ENCODE measurements around the gene TNIP2.

Gene TNIP2

GRCh38 chr4:2697995-2698414 is 58.1 kb downstream of the TNIP2 start:
- H3K27ac ChIP-seq = no peak overlapping the region
- peaks cover 93% of the 10 kb centered on the region for H3K36me3 ChIP-seq (ENCODE audit: insufficient read depth, low read length)
- H3K9ac ChIP-seq (ENCODE audit: insufficient read length) = no peak overlapping the region
- H3K4me3 ChIP-seq = no peak overlapping the region
- no peaks in the 10 kb centered on the region for H3K9me3 ChIP-seq (ENCODE audit: low read depth, low read length)
- no peak for TF ChIP-seq FOXP2 (optimal IDR thresholded peaks at IDR 0.05; ENCODE audit: control extremely low read depth, extremely low read length, insufficient read depth)
- no peak for TF ChIP-seq POLR2AphosphoS5 (IDR thresholded peaks at IDR 0.05; ENCODE audit: borderline replicate concordance, low read depth, low read length)
- no peak for TF ChIP-seq EZH2 (IDR thresholded peaks at IDR 0.05)
- no peak for DNase-seq (ENCODE audit: low read depth, low spot score)

DNA sequence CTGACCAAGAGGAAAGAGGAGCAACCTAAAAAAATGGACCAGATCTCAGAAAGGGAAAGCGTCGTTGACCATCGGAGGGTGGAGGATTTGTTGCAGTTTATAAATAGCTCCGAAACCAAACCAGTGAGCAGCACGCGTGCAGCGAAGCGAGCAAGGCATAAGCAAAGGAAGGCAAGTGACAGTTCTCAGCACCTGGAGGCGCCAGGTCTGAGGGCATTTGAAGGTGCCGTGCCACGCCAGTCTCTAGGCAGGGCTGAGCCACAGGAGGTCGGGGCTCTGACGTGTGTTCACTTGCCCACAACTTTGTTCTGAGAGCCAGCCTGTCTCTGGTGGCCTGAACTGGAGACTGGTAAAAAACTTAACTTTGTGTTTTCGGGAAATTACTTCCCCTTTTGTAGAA is 59.7 kb downstream of the TNIP2 start:
- Histone ChIP-seq H3K27ac (no peak overlapping the region), H3K4me3 (no peak overlapping the region), H3K36me3 (ENCODE audit: insufficient read depth, low read length) (peaks cover 93% of the 10 kb centered on the region), H3K9me3 (ENCODE audit: low read depth, low read length) (no peaks in the 10 kb centered on the region), H3K9ac (ENCODE audit: insufficient read length) (no peak overlapping the region)
- TF ChIP-seq FOXP2 (optimal IDR thresholded peaks at IDR 0.05; ENCODE audit: control extremely low read depth, extremely low read length, insufficient read depth) (no peak), POLR2AphosphoS5 (IDR thresholded peaks at IDR 0.05; ENCODE audit: borderline replicate concordance, low read depth, low read length) (no peak), EZH2 (IDR thresholded peaks at IDR 0.05) (no peak)
- DNase-seq (ENCODE audit: low read depth, low spot score) = no peak

GRCh38 chr4:2695346-2696060 is 60.6 kb downstream of the TNIP2 start:
- peaks cover 96% of the 10 kb centered on the region for H3K36me3 ChIP-seq (ENCODE audit: insufficient read depth, low read length)
- H3K4me3 ChIP-seq = no peak overlapping the region
- TF ChIP-seq EZH2 (IDR thresholded peaks at IDR 0.05) = no peak
- TF ChIP-seq FOXP2 (optimal IDR thresholded peaks at IDR 0.05; ENCODE audit: control extremely low read depth, extremely low read length, insufficient read depth) = no peak
- no peak for TF ChIP-seq POLR2AphosphoS5 (IDR thresholded peaks at IDR 0.05; ENCODE audit: borderline replicate concordance, low read depth, low read length)
- H3K9me3 ChIP-seq (ENCODE audit: low read depth, low read length) = no peaks in the 10 kb centered on the region
- H3K9ac ChIP-seq (ENCODE audit: insufficient read length) = no peak overlapping the region
- no peak overlapping the region for H3K27ac ChIP-seq
- no peak for DNase-seq (ENCODE audit: low read depth, low spot score)

DNA sequence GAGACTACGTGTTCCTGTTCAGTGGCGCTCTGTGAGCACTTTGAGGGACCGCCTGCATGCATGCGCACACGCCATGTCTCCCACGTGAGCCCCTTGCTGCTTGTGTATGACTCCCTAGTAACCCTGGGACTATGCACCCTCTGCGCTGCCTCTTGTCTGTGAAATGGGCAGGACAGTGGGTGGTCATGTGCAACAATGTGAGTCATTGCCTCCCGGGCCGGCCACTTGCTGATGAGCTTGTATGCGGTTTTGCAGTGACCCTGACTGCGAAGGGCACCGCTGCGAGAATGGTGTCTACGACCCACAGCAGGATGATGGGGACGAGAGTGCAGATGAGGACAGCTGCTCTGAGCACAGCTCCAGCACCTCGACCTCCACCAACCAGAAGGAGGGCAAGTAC is 61.4 kb downstream of the TNIP2 start:
- no peak for DNase-seq (ENCODE audit: low read depth, low spot score)
- Histone ChIP-seq H3K36me3 (ENCODE audit: insufficient read depth, low read length) (peaks cover 97% of the 10 kb centered on the region), H3K27ac (no peak overlapping the region), H3K9me3 (ENCODE audit: low read depth, low read length) (no peaks in the 10 kb centered on the region), H3K4me3 (no peak overlapping the region), H3K9ac (ENCODE audit: insufficient read length) (no peak overlapping the region)
- no peak for TF ChIP-seq FOXP2 (optimal IDR thresholded peaks at IDR 0.05; ENCODE audit: control extremely low read depth, extremely low read length, insufficient read depth)
- no peak for TF ChIP-seq POLR2AphosphoS5 (IDR thresholded peaks at IDR 0.05; ENCODE audit: borderline replicate concordance, low read depth, low read length)
- TF ChIP-seq EZH2 (IDR thresholded peaks at IDR 0.05) = no peak

DNA sequence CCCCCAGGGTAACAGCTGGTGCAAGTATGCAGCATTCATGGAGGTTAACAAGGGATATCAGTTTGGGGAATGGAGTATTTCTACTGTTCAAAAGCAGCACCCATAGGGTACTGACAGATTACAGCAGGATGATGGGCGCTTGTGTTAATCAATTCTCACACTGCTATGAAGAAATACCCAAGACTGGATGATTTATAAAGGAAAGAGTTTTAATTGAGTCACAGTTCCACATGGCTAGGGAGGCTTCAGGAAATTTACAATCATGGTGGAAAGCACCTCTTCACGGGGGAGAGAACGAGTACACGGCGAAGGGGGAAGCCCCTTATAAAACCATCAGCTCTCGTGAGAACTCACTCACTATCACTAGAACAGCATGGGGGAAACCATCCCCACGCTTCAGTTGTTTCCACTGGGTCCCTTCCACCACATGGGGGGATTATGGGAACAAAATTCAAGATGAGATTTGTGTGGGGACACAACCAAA is 64.1 kb downstream of the TNIP2 start:
- no peak overlapping the region for H3K27ac ChIP-seq
- no peak for DNase-seq (ENCODE audit: low read depth, low spot score)
- H3K36me3 ChIP-seq (ENCODE audit: insufficient read depth, low read length) = peaks cover 85% of the 10 kb centered on the region

More for the DNA sequence above, 64.1 kb downstream of the TNIP2 start:
- TF ChIP-seq POLR2AphosphoS5 (IDR thresholded peaks at IDR 0.05; ENCODE audit: borderline replicate concordance, low read depth, low read length) (no peak), FOXP2 (optimal IDR thresholded peaks at IDR 0.05; ENCODE audit: control extremely low read depth, extremely low read length, insufficient read depth) (no peak), EZH2 (IDR thresholded peaks at IDR 0.05) (no peak)
- Histone ChIP-seq H3K9me3 (ENCODE audit: low read depth, low read length) (no peaks in the 10 kb centered on the region), H3K4me3 (no peak overlapping the region), H3K9ac (ENCODE audit: insufficient read length) (no peak overlapping the region)
